ENCODE measurements around the gene MAD1L1. TPM values are rescaled to one million over a fixed set of nuclear protein-coding genes. Genes with fewer than 3 reads are reported as not detected.
"Not testable (repeated sequence)": the region's sequence is repeated elsewhere in the genome, so short reads cannot be mapped to it uniquely, and the experiment has no call there.

MAD1L1 gene
- total RNA-seq, 1 experiment from 2014 or later, result 38.5 TPM

GRCh38 chr7:1997537-1998076 lies 235.1 kb downstream of the MAD1L1 start:
- Histone ChIP-seq H3K9me3 (ENCODE audit: control insufficient read depth in 1 of 2, insufficient read depth in 1 of 2, low read depth in 1 of 2, low read length in 2 of 2) (no peaks in the 10 kb centered on the region), H3K27me3 (ENCODE audit: insufficient read depth, low read length) (no peaks in the 10 kb centered on the region), H3K9ac (ENCODE audit: low read length) (no peak overlapping the region), H3K27ac (ENCODE audit: low read depth, low read length) (no peak overlapping the region), H3K9me2 (ENCODE audit: insufficient read depth) (no peaks in the 10 kb centered on the region), H4K20me1 (ENCODE audit: insufficient read depth) (no peaks in the 10 kb centered on the region), H2AFZ (ENCODE audit: low read depth, low read length, poor library complexity, severe bottlenecking) (no peak overlapping the region), H3K36me3 (ENCODE audit: control insufficient read depth in 1 of 2, insufficient read depth in 2 of 2, low read length in 2 of 2) (no peaks in the 10 kb centered on the region), H3K4me2 (ENCODE audit: low read length) (no peak overlapping the region), H3K79me2 (ENCODE audit: insufficient read depth, low read length) (no peaks in the 10 kb centered on the region), H3K4me1 (ENCODE audit: control insufficient read depth in 1 of 2, insufficient read depth in 2 of 2, low read length in 2 of 2) (no peaks in the 10 kb centered on the region), H3K4me3 (replicated peaks in 1 of 2; ENCODE audit: low read depth in 1 of 2, low read length in 2 of 2) (no peak overlapping the region)
- BruUV-seq (replicated peaks), result no TSS peak
- no peak for DNase-seq (ENCODE audit: low read depth, low spot score)
- intact Hi-C loops (cut with micrococcal nuclease), result no loop called here
- ATAC-seq, result no peak
- ChIA-PET CTCF (no interaction called here), RAD21 (ENCODE audit: low non-redundant PET in 1 of 2, low total read pairs in 2 of 2, uncharacterized antibody in 2 of 2, unreplicated experiment in 2 of 2) (no interaction called here), POLR2A (no interaction called here)
- TF ChIP-seq, protein P1, sequence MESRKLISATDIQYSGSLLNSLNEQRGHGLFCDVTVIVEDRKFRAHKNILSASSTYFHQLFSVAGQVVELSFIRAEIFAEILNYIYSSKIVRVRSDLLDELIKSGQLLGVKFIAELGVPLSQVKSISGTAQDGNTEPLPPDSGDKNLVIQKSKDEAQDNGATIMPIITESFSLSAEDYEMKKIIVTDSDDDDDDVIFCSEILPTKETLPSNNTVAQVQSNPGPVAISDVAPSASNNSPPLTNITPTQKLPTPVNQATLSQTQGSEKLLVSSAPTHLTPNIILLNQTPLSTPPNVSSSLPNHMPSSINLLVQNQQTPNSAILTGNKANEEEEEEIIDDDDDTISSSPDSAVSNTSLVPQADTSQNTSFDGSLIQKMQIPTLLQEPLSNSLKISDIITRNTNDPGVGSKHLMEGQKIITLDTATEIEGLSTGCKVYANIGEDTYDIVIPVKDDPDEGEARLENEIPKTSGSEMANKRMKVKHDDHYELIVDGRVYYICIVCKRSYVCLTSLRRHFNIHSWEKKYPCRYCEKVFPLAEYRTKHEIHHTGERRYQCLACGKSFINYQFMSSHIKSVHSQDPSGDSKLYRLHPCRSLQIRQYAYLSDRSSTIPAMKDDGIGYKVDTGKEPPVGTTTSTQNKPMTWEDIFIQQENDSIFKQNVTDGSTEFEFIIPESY (IDR thresholded peaks at IDR 0.05; ENCODE audit: extremely low read depth, insufficient replicate concordance, low read length), result no peak
- no peak for TF ChIP-seq TCF7L2 (IDR thresholded peaks at IDR 0.05; ENCODE audit: borderline replicate concordance, extremely low read depth, insufficient read depth, insufficient read length)

DNA sequence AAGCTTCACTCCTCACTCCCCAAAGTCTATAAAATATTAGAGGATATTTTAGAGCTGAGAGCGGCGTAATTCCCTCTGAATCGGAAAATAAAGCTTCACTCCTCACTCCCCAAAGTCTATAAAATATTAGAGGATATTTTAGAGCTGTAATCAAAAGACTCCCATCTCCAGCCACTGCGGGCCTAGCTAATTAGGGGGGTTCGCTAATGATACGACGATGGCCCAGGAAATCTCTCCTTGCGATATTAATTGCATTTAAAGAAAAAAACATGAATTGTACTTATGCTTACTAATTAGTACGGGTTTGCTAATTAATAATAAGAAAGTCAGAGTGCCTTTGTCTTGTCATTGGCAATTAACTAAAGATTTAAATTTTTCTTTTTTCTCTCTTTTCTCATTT lies 235.9 kb downstream of the MAD1L1 start:
- H4K20me1 ChIP-seq (ENCODE audit: insufficient read depth), result no peaks in the 10 kb centered on the region
- no peaks in the 10 kb centered on the region for H3K4me1 ChIP-seq (ENCODE audit: control insufficient read depth in 1 of 2, insufficient read depth in 2 of 2, low read length in 2 of 2)
- H3K4me2 ChIP-seq (ENCODE audit: low read length), result no peak overlapping the region
- POLR2A ChIA-PET, result no interaction called here
- CTCF ChIA-PET, result no interaction called here
- no peak for TF ChIP-seq ZNF274 (IDR thresholded peaks at IDR 0.05; ENCODE audit: low read depth, low read length)
- TF ChIP-seq, protein P2, sequence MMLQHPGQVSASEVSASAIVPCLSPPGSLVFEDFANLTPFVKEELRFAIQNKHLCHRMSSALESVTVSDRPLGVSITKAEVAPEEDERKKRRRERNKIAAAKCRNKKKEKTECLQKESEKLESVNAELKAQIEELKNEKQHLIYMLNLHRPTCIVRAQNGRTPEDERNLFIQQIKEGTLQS (IDR thresholded peaks at IDR 0.05), result no peak
- TF ChIP-seq, protein P1 (IDR thresholded peaks at IDR 0.05; ENCODE audit: extremely low read depth, insufficient replicate concordance, low read length), result no peak
- TF ChIP-seq JUND (IDR thresholded peaks at IDR 0.05), result no peak
- TF ChIP-seq CBX3 (IDR thresholded peaks at IDR 0.05; ENCODE audit: low read depth), result no peak
- no peak for TF ChIP-seq POLR2A (IDR thresholded peaks at IDR 0.05; ENCODE audit: borderline replicate concordance, extremely low read depth, insufficient read depth, insufficient read length)
- no peak for TF ChIP-seq YY1 (IDR thresholded peaks at IDR 0.05; ENCODE audit: extremely low read depth, insufficient replicate concordance, low read depth, low read length)
- no peaks in the 10 kb centered on the region for H3K79me2 ChIP-seq (ENCODE audit: insufficient read depth, low read length)
- no peak overlapping the region for H2AFZ ChIP-seq (ENCODE audit: low read depth, low read length, poor library complexity, severe bottlenecking)
- no peak overlapping the region for H3K27ac ChIP-seq (ENCODE audit: low read depth, low read length)
- DNase-seq (ENCODE audit: low read depth, low spot score), result no peak
- RAD21 ChIA-PET (ENCODE audit: low non-redundant PET in 1 of 2, low total read pairs in 2 of 2, uncharacterized antibody in 2 of 2, unreplicated experiment in 2 of 2), result no interaction called here
- no peaks in the 10 kb centered on the region for H3K9me3 ChIP-seq (ENCODE audit: control insufficient read depth in 1 of 2, insufficient read depth in 1 of 2, low read depth in 1 of 2, low read length in 2 of 2)
- intact Hi-C loops (cut with micrococcal nuclease), result no loop called here
- no peak overlapping the region for H3K4me3 ChIP-seq (replicated peaks in 1 of 2; ENCODE audit: low read depth in 1 of 2, low read length in 2 of 2)
- no TSS peak for BruUV-seq (replicated peaks)
- H3K9ac ChIP-seq (ENCODE audit: low read length), result no peak overlapping the region
- no peak for ATAC-seq
- H3K9me2 ChIP-seq (ENCODE audit: insufficient read depth), result no peaks in the 10 kb centered on the region
- no peaks in the 10 kb centered on the region for H3K27me3 ChIP-seq (ENCODE audit: insufficient read depth, low read length)
- H3K36me3 ChIP-seq (ENCODE audit: control insufficient read depth in 1 of 2, insufficient read depth in 2 of 2, low read length in 2 of 2), result no peaks in the 10 kb centered on the region

- ATAC-seq; H4K20me1 ChIP-seq (ENCODE audit: insufficient read depth); H3K79me2 ChIP-seq (ENCODE audit: insufficient read depth, low read length); DNase-seq (ENCODE audit: low read depth, low spot score); H3K4me2 ChIP-seq (ENCODE audit: low read length); H3K9me2 ChIP-seq (ENCODE audit: insufficient read depth); H3K9ac ChIP-seq (ENCODE audit: low read length); H3K9me3 ChIP-seq (ENCODE audit: control insufficient read depth in 1 of 2, insufficient read depth in 1 of 2, low read depth in 1 of 2, low read length in 2 of 2); BruUV-seq (replicated peaks); H3K4me3 ChIP-seq (replicated peaks in 1 of 2; ENCODE audit: low read depth in 1 of 2, low read length in 2 of 2); POLR2A ChIA-PET; H2AFZ ChIP-seq (ENCODE audit: low read depth, low read length, poor library complexity, severe bottlenecking); CTCF ChIA-PET; RAD21 ChIA-PET (ENCODE audit: low non-redundant PET in 1 of 2, low total read pairs in 2 of 2, uncharacterized antibody in 2 of 2, unreplicated experiment in 2 of 2); H3K4me1 ChIP-seq (ENCODE audit: control insufficient read depth in 1 of 2, insufficient read depth in 2 of 2, low read length in 2 of 2); H3K27ac ChIP-seq (ENCODE audit: low read depth, low read length); H3K36me3 ChIP-seq (ENCODE audit: control insufficient read depth in 1 of 2, insufficient read depth in 2 of 2, low read length in 2 of 2); H3K27me3 ChIP-seq (ENCODE audit: insufficient read depth, low read length); intact Hi-C loops (cut with micrococcal nuclease): not testable (repeated sequence)
These were observed 236.8 kb downstream of the MAD1L1 start for GRCh38 chr7:1995911-1996420.
